GM13977 (cell line): ENCODE measurements around the gene GUCY1A2.

Source experiments
- DNase-seq: peaks from one replicate; pipeline ENCODE4 v3.0.0; 2012; ENCODE audit warnings: low spot score
- CTCF ChIP-seq: IDR thresholded peaks from 2 replicates; pipeline ENCODE4 v1.5.1; 2012; ENCODE audit warnings: mild to moderate bottlenecking, control low read depth; ENCODE audit not compliant: insufficient read depth; ENCODE audit errors: extremely low read depth, missing control alignments
- in situ Hi-C: fragments of 300-500 bp; cut with MboI; formaldehyde crosslinking; loops from one replicate; pipeline ENCODE4 v1.12.0; 2022; ENCODE audit warnings: low sequenced_read_pairs, low pct_unique_long_range_greater_than_20kb, mixed read lengths, inconsistent platforms; ENCODE audit not compliant: unreplicated experiment

Gene GUCY1A2

GRCh38 chr11:106728859-106729258 is 289.4 kb downstream of the GUCY1A2 start:
- no peak for TF ChIP-seq CTCF
- in situ Hi-C loops = no loop called here
- DNase-seq = no peak

GRCh38 chr11:106728379-106728778 is 289.9 kb downstream of the GUCY1A2 start:
- in situ Hi-C loops = no loop called here
- TF ChIP-seq CTCF = no peak
- no peak for DNase-seq

GRCh38 chr11:106727256-106727655 is 291.0 kb downstream of the GUCY1A2 start:
- TF ChIP-seq CTCF = no peak
- in situ Hi-C loops = no loop called here
- DNase-seq = no peak

GRCh38 chr11:106724293-106724892 is 293.9 kb downstream of the GUCY1A2 start:
- in situ Hi-C loops = no loop called here
- no peak for TF ChIP-seq CTCF
- DNase-seq = no peak

- DNase-seq = no peak
- in situ Hi-C loops = no loop called here
- TF ChIP-seq CTCF = no peak
Measured at GRCh38 chr11:106723071-106723470, 295.2 kb downstream of the GUCY1A2 start.

GRCh38 chr11:106717222-106717621 is 301.1 kb downstream of the GUCY1A2 start:
- no peak for TF ChIP-seq CTCF
- no peak for DNase-seq
- in situ Hi-C loops = no loop called here

- no peak for TF ChIP-seq CTCF
- no peak for DNase-seq
- in situ Hi-C loops = no loop called here
Measured at GRCh38 chr11:106714199-106714598, 304.1 kb downstream of the GUCY1A2 start.
